Measurements from ENCODE around the gene BACH2.

BACH2 gene

GRCh38 chr6:89887452-89888137 lies 409.0 kb downstream of the BACH2 start:
- in situ Hi-C loops (cut with HindIII; ENCODE audit: low pct_unique_long_range_greater_than_20kb, low sequenced_read_pairs), result no loop called here
- TF ChIP-seq JUND (IDR thresholded peaks at IDR 0.05; ENCODE audit: low read depth), result no peak
- DNase-seq (ENCODE audit: low read depth in 1 of 2, low spot score in 1 of 2), result no peak

GRCh38 chr6:89886378-89887120 lies 410.1 kb downstream of the BACH2 start:
- no peak for DNase-seq (ENCODE audit: low read depth in 1 of 2, low spot score in 1 of 2)
- in situ Hi-C loops (cut with HindIII; ENCODE audit: low pct_unique_long_range_greater_than_20kb, low sequenced_read_pairs), result no loop called here
- no peak for TF ChIP-seq JUND (IDR thresholded peaks at IDR 0.05; ENCODE audit: low read depth)

Data from T47D (cell line).